Upper lobe of right lung (tissue), 1 donor: ENCODE results near the gene TMEM50B. TPM values are rescaled to one million over a fixed set of nuclear protein-coding genes. Genes with fewer than 3 reads are reported as not detected.
"Not testable (repeated sequence)": the region's sequence is repeated elsewhere in the genome, so short reads cannot be mapped to it uniquely, and the experiment has no call there.

Experiments used
- ATAC-seq: fragments of 200-7000 bp; cut with Tn5 transposase; one replicate; pipeline ENCODE4 v1.9.1; 2020; ENCODE audit warnings: mild to moderate bottlenecking, moderate library complexity
- DNase-seq: peaks from one replicate; pipeline ENCODE4 v3.0.0-alpha.2; 2020
- H3K27ac ChIP-seq: fragments of 200-600 bp; one replicate; pipeline ENCODE4 v1.8.0; 2022
- H3K27me3 ChIP-seq: fragments of 200-600 bp; one replicate; pipeline ENCODE4 v1.8.0; 2022; ENCODE audit warnings: mild to moderate bottlenecking
- H3K36me3 ChIP-seq: fragments of 200-600 bp; one replicate; pipeline ENCODE4 v1.8.0; 2022
- H3K4me1 ChIP-seq: fragments of 200-600 bp; one replicate; pipeline ENCODE4 v1.8.0; 2022
- H3K4me3 ChIP-seq: fragments of 200-600 bp; one replicate; pipeline ENCODE4 v1.8.0; 2022; ENCODE audit warnings: mild to moderate bottlenecking
- H3K9me3 ChIP-seq: fragments of 200-600 bp; one replicate; pipeline ENCODE4 v1.8.0; 2022
- intact Hi-C: fragments of 100-400 bp; cut with DNase I; formaldehyde crosslinking; loops from one replicate; pipeline ENCODE4 v1.11.0; 2022
- total RNA-seq: library from RNA; stranded (reverse); fragmentation: NEBNext Ultra II Directional; extraction: Animal tissue kit (Norgen Biotek cat#: 25700); gene quantifications from one replicate; pipeline ENCODE4 v1.2.1, GENCODE V29; 2021
- TF ChIP-seq, protein P1 (sequence below): fragments of 200-600 bp; IDR thresholded peaks from one replicate; pipeline ENCODE4 v1.8.0; 2022; ENCODE audit warnings: antibody characterized with exemption
- donor health status: DM: no; HTN: yes; CAD: no; lungs with severe emphysema.

Gene TMEM50B
- total RNA-seq, 1 donor from 2014 or later: 73.2 TPM

GRCh38 chr21:33458861-33459260 lies 20.9 kb downstream of the TMEM50B start:
- H3K4me3 ChIP-seq: no peak overlapping the region
- H3K9me3 ChIP-seq: no peaks in the 10 kb centered on the region
- H3K27ac ChIP-seq: no peak overlapping the region
- TF ChIP-seq, protein P1, sequence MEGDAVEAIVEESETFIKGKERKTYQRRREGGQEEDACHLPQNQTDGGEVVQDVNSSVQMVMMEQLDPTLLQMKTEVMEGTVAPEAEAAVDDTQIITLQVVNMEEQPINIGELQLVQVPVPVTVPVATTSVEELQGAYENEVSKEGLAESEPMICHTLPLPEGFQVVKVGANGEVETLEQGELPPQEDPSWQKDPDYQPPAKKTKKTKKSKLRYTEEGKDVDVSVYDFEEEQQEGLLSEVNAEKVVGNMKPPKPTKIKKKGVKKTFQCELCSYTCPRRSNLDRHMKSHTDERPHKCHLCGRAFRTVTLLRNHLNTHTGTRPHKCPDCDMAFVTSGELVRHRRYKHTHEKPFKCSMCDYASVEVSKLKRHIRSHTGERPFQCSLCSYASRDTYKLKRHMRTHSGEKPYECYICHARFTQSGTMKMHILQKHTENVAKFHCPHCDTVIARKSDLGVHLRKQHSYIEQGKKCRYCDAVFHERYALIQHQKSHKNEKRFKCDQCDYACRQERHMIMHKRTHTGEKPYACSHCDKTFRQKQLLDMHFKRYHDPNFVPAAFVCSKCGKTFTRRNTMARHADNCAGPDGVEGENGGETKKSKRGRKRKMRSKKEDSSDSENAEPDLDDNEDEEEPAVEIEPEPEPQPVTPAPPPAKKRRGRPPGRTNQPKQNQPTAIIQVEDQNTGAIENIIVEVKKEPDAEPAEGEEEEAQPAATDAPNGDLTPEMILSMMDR: no peak
- ATAC-seq: no peak
- no peaks in the 10 kb centered on the region for H3K4me1 ChIP-seq
- no peak for DNase-seq
- H3K36me3 ChIP-seq: peaks cover 75% of the 10 kb centered on the region
- H3K27me3 ChIP-seq: no peaks in the 10 kb centered on the region
- intact Hi-C loops: no loop called here

- ATAC-seq (no peak), DNase-seq (no peak)
- no peaks in the 10 kb centered on the region for H3K27me3 ChIP-seq
- H3K27ac ChIP-seq: no peak overlapping the region
- no peaks in the 10 kb centered on the region for H3K4me1 ChIP-seq
- no peaks in the 10 kb centered on the region for H3K9me3 ChIP-seq
- TF ChIP-seq, protein P1: no peak
- peaks cover 62% of the 10 kb centered on the region for H3K36me3 ChIP-seq
- H3K4me3 ChIP-seq: no peak overlapping the region
- intact Hi-C loops: no loop called here
Measured at GRCh38 chr21:33455686-33456446, 23.9 kb downstream of the TMEM50B start.

GRCh38 chr21:33452362-33452761 lies 27.4 kb downstream of the TMEM50B start:
- TF ChIP-seq, protein P1: no peak
- Histone ChIP-seq H3K27ac (no peak overlapping the region), H3K27me3 (no peaks in the 10 kb centered on the region), H3K4me3 (no peak overlapping the region), H3K9me3 (no peaks in the 10 kb centered on the region), H3K36me3 (peaks cover 39% of the 10 kb centered on the region), H3K4me1 (no peaks in the 10 kb centered on the region)
- intact Hi-C loops: no loop called here
- no peak for ATAC-seq
- DNase-seq: no peak

GRCh38 chr21:33451634-33452071 lies 28.1 kb downstream of the TMEM50B start:
- Histone ChIP-seq H3K4me3 (no peak overlapping the region), H3K4me1 (no peaks in the 10 kb centered on the region), H3K36me3 (peaks cover 36% of the 10 kb centered on the region), H3K9me3 (no peaks in the 10 kb centered on the region), H3K27ac (no peak overlapping the region), H3K27me3 (no peaks in the 10 kb centered on the region)
- peak; percentile 60 for ATAC-seq
- TF ChIP-seq, protein P1: no peak
- no peak for DNase-seq
- intact Hi-C loops: no loop called here

DNA sequence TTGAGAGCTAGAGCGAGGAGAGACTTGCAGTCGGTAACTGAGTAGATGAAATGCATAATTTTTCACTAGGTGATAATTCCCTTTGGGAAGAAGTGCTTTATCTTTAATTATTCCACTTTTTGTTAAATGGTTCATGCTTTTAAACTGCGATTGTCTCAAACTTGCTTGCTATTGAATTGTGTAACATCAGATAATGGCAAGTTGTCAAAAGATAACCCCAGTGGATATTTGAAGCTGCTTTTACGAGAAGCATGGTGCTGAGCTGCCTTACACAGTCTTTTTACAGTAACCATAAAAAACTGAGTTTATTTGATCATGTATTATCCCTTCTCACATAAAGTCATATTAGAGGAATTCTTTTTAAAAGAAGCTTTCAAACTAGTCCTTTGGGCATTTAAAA lies 30.2 kb downstream of the TMEM50B start:
- H3K36me3 ChIP-seq: peaks cover 22% of the 10 kb centered on the region
- no peaks in the 10 kb centered on the region for H3K27me3 ChIP-seq
- no peaks in the 10 kb centered on the region for H3K4me1 ChIP-seq
- DNase-seq: no peak
- intact Hi-C loops: no loop called here
- TF ChIP-seq, protein P1: no peak
- H3K9me3 ChIP-seq: no peaks in the 10 kb centered on the region
- H3K27ac ChIP-seq: no peak overlapping the region
- no peak for ATAC-seq
- H3K4me3 ChIP-seq: no peak overlapping the region

DNA sequence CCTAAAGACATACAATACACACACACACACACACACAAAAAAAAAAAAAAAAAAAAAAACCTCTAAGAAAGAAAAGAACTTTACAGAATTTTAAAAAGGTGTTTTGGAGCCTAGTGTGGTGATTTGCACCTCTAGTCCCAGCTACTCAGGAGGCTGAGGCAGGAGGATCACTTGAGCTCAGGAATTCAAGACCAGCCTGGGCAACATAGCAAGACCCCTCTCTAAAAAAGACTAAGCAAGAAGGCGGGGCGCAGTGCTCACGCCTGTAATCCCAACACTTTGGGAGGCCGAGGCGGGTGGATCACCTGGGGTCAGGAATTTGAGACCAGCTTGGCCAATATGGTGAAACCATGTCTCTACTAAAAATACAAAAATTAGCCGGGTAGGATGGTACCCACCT lies 33.2 kb downstream of the TMEM50B start:
- intact Hi-C loops: not testable (repeated sequence)
- H3K36me3 ChIP-seq: peaks cover 12% of the 10 kb centered on the region

More for the DNA sequence above, 33.2 kb downstream of the TMEM50B start:
- H3K4me3 ChIP-seq, H3K27me3 ChIP-seq, ATAC-seq, H3K9me3 ChIP-seq, H3K27ac ChIP-seq, DNase-seq: not testable (repeated sequence)
- H3K4me1 ChIP-seq: peaks cover 14% of the 10 kb centered on the region
